Stimulated activated CD8-positive, alpha-beta memory T cell treated with anti-CD3 and anti-CD28 coated beads, Interleukin-7, amount 100 ng/mL, for 1 hour (primary cell): ENCODE data around the gene ARHGAP33.

Source experiments
- DNase-seq, 2 donors: peaks; one replicate each; pipeline ENCODE4 v3.0.0-alpha.2; 2020; ENCODE audit warnings: low read depth in 2 of 2

The ARHGAP33 gene

GRCh38 chr19:35777961-35778360 is 2.6 kb downstream of the ARHGAP33 start:
- DNase-seq = no peak

DNA sequence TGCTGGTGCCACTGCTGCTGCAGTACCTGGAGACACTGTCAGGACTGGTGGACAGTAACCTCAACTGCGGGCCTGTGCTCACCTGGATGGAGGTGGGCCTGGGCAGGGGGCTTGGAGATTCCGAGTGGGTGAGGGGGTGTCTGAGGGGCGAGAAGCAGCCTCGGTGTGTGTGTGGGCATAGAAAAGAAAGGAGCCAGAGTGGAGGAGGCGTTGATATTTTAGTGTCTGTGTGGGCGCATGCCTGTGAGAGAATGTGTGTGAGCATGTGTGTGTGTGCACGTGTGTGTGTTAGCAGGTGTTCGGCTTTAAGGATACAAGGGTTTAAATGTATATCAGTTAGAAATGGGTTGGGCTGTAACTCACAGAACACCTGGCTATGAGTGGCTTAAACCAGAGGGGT is 3.7 kb downstream of the ARHGAP33 start:
- DNase-seq = no peak

GRCh38 chr19:35780058-35780457 is 4.7 kb downstream of the ARHGAP33 start:
- DNase-seq = no peak

- no peak for DNase-seq
Observed at GRCh38 chr19:35780717-35781116, 5.4 kb downstream of the ARHGAP33 start.

DNA sequence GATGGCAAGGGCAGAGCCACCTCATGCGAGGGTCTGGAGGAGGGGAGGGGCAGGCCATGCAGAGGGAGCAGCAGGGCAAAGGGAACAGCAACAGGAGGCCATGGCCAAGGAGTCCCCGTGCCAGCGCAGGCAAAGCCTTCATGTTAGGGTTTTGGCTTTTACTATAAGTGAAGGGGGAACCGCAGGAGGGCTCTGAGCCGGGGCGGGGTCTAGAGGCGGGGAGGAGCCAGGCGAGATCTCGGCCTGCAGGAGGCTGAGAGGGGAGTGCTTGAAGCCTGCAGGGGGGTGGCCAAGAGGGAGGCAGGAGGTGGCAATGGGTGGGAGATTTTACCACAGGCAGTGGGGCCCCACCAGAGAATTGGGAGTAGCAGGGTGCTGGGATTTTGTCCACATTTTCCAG is 6.3 kb downstream of the ARHGAP33 start:
- no peak for DNase-seq

DNA sequence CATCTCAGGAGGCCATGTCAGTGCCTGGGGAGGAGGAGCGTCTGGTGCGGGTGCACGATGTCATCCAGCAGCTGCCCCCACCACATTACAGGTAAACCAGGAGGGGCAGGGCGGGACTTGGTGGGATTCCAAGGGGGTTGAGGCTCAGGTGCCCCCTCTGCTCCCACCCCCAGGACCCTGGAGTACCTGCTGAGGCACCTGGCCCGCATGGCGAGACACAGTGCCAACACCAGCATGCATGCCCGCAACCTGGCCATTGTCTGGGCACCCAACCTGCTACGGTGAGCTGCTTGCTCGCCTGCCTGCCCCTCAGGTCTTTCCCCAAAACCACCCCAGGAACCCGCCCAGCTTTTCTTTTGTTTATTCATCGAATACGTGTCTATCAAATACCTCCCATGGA is 7.2 kb downstream of the ARHGAP33 start:
- no peak for DNase-seq

DNA sequence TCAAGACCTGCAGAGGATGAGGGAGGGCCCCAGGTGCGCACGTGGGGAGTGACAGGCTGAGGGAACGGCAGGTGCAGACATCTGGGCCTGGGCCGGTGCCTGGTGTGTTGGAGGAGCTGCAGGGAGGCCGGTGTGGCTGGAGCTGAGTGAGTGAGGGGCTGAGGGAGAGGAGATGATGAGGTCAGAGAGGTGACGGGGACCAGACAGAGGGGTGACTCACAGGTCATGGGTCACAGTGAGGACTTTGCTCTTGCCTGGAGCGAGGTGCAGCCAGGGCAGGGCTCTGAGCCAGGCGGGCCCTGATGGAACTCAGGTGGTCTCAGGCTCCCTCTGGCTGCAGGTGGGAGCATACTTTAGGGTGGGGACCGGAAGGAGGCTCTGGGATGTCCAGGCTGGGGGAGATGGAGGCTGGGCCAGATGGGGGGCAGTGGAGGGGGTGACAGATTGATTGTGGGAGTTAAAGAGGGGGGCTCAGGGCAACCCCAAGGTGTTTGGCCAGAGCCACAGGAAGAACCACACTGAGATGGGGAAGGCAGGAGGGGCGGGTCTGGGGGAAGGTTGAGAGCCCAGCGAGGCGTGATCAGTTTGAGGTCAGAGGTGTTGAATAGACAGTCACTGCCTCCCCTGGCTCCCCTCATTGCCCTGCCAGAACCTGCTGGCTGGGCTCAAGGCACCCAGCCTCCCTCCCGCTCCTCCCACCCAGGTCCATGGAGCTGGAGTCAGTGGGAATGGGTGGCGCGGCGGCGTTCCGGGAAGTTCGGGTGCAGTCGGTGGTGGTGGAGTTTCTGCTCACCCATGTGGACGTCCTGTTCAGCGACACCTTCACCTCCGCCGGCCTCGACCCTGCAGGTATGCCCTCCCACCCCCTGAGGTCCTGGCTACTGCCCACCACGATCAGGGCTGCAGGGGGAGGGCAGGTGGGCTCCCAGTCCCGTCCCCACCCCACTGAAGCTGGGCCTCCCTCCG is 8.4 kb downstream of the ARHGAP33 start:
- no peak for DNase-seq

DNA sequence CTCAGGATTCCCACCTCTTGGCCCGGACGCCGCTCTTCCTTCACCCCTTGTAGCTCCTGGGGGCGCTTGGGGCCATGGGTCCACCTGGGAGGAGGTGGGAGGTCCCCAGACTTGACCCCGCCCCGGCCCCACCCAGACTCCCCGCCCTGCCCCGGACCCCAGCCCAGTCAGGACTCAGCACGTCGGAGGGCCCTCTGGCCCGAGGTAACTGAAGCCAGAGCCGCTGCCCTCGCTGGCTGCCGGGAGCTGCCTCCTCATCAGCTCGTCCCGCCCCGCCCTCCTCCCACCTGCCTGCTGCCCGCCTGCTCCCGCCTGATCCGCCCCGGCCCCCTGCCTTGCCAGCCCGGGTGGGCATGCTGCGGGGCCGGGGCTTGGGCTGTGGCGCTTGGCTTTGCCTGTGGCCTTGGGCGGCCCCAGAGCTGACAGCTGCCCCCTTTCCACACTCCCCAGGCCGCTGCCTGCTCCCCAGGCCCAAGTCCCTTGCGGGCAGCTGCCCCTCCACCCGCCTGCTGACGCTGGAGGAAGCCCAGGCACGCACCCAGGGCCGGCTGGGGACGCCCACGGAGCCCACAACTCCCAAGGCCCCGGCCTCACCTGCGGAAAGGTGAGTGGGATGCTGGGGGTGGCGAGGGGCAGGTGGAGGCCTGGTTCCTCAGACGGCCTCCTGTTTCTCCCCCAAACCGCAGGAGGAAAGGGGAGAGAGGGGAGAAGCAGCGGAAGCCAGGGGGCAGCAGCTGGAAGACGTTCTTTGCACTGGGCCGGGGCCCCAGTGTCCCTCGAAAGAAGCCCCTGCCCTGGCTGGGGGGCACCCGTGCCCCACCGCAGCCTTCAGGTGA is 9.4 kb downstream of the ARHGAP33 start:
- no peak for DNase-seq

DNA sequence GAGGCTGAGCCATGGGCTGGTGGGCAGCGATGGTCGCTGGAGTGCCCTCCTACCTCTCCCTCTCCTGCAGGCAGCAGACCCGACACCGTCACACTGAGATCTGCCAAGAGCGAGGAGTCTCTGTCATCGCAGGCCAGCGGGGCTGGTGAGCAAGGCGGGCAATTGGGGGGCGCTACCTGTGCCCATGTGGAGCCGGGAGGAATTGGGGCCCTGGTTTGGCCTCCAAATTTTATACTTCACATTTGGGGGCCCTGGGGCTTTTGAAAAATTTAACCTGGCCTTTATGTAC is 9.9 kb downstream of the ARHGAP33 start:
- no peak for DNase-seq

- no peak for DNase-seq
Observed at GRCh38 chr19:35786299-35787160, 11.2 kb downstream of the ARHGAP33 start.

DNA sequence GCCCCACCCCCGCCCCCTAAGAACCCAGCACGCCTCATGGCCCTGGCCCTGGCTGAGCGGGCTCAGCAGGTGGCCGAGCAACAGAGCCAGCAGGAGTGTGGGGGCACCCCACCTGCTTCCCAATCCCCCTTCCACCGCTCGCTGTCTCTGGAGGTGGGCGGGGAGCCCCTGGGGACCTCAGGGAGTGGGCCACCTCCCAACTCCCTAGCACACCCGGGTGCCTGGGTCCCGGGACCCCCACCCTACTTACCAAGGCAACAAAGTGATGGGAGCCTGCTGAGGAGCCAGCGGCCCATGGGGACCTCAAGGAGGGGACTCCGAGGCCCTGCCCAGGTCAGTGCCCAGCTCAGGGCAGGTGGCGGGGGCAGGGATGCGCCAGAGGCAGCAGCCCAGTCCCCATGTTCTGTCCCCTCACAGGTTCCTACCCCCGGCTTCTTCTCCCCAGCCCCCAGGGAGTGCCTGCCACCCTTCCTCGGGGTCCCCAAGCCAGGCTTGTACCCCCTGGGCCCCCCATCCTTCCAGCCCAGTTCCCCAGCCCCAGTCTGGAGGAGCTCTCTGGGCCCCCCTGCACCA is 11.9 kb downstream of the ARHGAP33 start:
- no peak for DNase-seq

DNA sequence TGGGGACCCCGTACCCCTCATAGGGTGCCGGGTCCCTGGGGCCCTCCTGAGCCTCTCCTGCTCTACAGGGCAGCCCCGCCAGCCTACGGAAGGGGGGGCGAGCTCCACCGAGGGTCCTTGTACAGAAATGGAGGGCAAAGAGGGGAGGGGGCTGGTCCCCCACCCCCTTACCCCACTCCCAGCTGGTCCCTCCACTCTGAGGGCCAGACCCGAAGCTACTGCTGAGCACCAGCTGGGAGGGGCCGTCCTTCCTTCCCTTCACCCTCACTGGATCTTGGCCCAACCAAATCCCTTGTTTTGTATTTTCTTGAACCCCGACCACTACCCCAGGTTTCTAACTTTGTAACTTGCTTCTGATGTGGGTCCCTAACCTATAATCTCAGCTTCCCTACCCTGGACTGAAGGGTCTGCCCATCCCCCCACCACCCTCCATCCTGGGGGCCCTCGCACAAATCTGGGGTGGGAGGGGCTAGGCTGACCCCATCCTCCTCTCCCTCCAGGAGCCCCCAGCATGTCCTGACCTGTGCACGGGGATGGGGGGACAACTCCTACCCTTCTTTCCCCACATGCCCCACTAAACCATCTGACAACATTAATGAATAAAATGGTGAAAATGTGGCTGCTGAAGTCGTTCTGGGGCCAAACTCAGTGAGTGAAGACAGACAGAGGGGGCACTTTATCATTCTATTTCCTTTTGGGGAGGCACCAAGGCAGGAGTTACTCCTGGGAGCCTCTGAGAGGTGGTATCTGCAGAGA is 13.0 kb downstream of the ARHGAP33 start:
- no peak for DNase-seq

GRCh38 chr19:35789195-35789977 is 14.0 kb downstream of the ARHGAP33 start:
- no peak for DNase-seq

DNA sequence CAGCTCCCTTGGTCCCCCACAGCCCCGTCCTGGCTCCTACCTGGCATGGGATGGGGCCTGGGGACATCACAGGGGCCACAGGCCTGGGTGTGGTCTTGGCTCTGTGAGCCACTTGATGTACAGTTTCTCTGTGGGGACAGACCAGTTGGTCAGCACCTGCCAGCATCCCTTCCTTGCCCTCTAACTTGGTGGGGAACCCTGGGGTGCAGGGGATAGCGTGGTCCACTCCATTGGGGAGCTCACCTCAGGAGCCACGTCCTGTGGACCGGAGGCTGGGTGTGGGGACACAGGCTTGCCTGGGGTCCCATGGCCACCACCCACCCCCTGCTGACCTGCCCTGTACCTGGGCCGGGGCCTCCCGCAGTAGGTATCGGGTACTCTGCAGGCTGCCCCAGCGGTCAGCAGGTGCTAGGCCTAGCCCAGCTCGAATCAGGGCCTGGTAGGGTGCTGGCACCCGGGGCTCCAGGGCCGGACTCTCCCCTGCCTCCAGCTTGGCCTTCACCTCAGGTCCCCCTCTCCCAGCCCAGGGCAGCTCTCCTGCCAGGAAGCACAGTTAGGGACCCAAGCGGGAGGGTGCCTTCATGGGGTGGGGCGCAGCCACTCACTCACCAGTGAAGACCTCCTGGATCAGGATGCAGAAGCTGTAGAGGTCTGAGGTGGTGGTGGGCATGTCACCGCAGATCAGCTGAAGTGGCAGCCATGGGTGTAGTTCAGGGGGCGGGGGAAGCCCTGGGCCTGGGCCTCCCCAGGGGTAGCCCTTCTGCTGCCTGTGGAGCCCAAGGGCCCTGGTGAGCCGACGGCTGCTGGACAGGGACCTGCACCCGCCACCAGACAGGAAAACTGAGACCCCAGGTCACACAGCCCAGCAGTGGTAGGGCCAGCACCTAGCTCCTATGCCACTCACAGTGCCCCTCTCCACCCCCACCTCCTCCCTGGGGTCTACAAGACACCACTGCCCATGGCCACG is 14.9 kb downstream of the ARHGAP33 start:
- DNase-seq = no peak

DNA sequence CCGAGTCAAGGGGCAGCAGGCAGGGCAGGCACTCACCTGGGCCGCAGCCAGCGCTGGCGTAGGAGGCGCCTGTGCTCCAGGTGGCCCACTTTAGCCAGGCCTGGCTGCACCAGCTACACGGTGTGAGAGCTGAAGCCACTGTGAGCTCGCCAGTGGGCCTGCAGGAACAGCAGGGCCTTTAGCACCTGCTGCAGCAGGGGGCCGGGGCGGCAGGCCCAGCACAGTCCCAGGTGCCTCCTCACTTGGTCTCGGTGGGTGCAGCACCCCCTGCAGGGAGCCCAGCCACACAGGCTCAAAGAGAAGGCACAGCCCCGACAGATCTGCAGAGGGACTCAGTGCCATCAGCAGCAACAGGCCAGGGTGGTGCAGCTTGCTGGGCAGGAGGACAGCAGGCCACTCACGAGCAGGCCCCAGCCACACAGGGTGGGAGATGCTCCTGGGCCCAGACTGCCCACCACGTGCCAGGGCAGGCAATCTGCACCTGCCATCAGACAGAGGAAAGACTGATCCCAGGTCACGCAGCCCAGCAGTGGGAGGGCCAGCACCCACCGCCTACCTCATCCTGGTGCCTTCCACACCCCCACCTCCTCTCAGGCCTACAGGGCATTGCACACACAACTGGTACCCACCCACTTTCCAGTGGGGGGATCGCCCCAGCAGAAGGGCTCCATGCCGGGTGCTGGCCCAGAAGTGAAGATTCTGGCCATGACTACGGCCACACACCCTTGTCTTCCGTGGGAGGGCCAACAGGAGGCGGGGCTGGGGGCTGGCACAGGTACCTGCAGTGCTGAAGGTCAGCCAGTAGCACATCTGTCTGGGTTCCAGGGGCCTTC is 15.8 kb downstream of the ARHGAP33 start:
- no peak for DNase-seq

DNA sequence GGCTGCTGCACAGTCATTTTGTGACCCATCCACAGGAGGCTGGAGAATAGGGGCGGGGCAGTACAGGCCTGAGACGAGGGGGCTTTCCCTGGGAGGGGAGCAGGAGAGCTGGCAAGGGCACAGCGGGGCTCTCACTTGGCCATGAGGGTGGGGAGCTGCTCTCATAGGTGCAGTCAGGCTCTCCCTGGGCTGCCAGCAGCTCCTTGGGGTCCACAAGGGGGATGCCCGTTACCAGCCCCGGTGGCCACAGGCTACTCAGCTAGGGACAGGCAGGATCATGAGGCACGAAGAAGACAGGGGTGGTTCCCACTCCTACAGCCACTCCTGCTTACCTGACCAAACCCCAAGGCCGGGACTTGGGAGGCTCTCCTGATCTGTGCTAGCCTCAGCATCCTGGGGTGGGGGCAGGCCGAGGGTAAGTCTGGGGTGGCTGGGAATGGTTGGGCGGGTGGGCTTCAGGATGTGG is 16.5 kb downstream of the ARHGAP33 start:
- DNase-seq = no peak

GRCh38 chr19:35792312-35792711 is 16.9 kb downstream of the ARHGAP33 start:
- no peak for DNase-seq

DNA sequence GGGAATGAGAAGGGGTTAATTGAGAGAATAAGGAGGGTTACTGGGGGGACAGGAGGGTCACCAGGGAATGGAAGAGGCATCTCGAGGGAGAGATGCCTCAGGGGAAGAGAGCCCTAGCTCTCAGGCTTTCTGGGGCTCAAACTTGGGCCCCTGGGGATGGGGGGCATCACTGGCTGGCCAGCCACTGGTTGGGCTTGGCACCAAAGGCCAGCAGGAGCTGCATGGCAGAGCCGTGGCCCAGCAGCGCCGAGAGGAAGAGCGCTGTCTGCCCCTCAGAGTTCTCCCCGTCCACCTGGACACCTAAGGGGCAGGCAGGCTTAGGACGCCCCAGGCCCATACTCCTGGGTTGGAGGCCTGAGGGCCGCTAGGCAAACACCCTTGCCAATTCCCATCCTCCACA is 17.5 kb downstream of the ARHGAP33 start:
- DNase-seq = no peak
